Astrocyte (in vitro differentiated cells and primary cell): ENCODE data around the gene CYP2R1. TPM values are rescaled to one million over a fixed set of nuclear protein-coding genes. Genes with fewer than 3 reads are reported as not detected.

Experiments
- DNase-seq: peaks from one replicate; pipeline ENCODE4 v3.0.0-alpha.2; 2010; ENCODE audit warnings: low read depth
- FAIRE-seq: peaks from 2 replicates; lab custom pipeline; 2011; peaks lifted over from hg19 to GRCh38; lab: Jason Lieb, UNC
- H2AFZ ChIP-seq: 2 replicates; pipeline ENCODE4 v1.6.0; 2012; ENCODE audit warnings: low read depth, low read length, inconsistent platforms
- H3K27ac ChIP-seq: 2 replicates; pipeline ENCODE4 v1.5.1; 2011; ENCODE audit warnings: low read depth, low read length, inconsistent platforms
- H3K27me3 ChIP-seq: 2 replicates; pipeline ENCODE4 v1.6.0; 2011; ENCODE audit warnings: low read length, inconsistent platforms; ENCODE audit not compliant: insufficient read depth
- H3K36me3 ChIP-seq: 2 replicates; pipeline ENCODE4 v1.5.1; 2011; ENCODE audit warnings: low read length, inconsistent platforms; ENCODE audit not compliant: insufficient read depth
- H3K4me1 ChIP-seq: 2 replicates; pipeline ENCODE4 v1.5.1; 2011; ENCODE audit warnings: low read length, inconsistent platforms; ENCODE audit not compliant: insufficient read depth
- H3K4me2 ChIP-seq: 2 replicates; pipeline ENCODE4 v1.6.0; 2012; ENCODE audit warnings: low read length, inconsistent platforms
- H3K4me3 ChIP-seq: 2 replicates; pipeline ENCODE4 v1.5.1; 2011; ENCODE audit warnings: low read depth, mild to moderate bottlenecking, low read length, inconsistent platforms; ENCODE audit not compliant: insufficient read depth
- H3K79me2 ChIP-seq: 2 replicates; pipeline ENCODE4 v1.6.0; 2012; ENCODE audit warnings: mild to moderate bottlenecking, low read length, inconsistent platforms; ENCODE audit not compliant: insufficient read depth
- H3K9ac ChIP-seq: 2 replicates; pipeline ENCODE4 v1.6.0; 2012; ENCODE audit warnings: mild to moderate bottlenecking, low read length, inconsistent platforms
- H3K9me3 ChIP-seq: 2 replicates; pipeline ENCODE4 v1.5.1; 2012; ENCODE audit warnings: low read depth, mild to moderate bottlenecking, low read length, inconsistent platforms; ENCODE audit not compliant: insufficient read depth
- H4K20me1 ChIP-seq: 2 replicates; pipeline ENCODE4 v1.6.0; 2012; ENCODE audit warnings: low read length, inconsistent platforms; ENCODE audit not compliant: insufficient read depth
- H3K27ac Mint-ChIP-seq: one replicate; pipeline ENCODE4 v1.8.0; 2021; ENCODE audit warnings: mild to moderate bottlenecking, mixed read lengths; ENCODE audit not compliant: unreplicated experiment
- H3K27me3 Mint-ChIP-seq: one replicate; pipeline ENCODE4 v1.8.0; 2021; ENCODE audit warnings: low read depth, mixed read lengths; ENCODE audit not compliant: unreplicated experiment
- H3K36me3 Mint-ChIP-seq: one replicate; pipeline ENCODE4 v1.8.0; 2021; ENCODE audit warnings: low read depth, mixed read lengths; ENCODE audit not compliant: unreplicated experiment
- H3K4me1 Mint-ChIP-seq: one replicate; pipeline ENCODE4 v1.8.0; 2021; ENCODE audit warnings: low read depth, mixed read lengths; ENCODE audit not compliant: unreplicated experiment
- H3K4me3 Mint-ChIP-seq: one replicate; pipeline ENCODE4 v1.8.0; 2021; ENCODE audit warnings: mild to moderate bottlenecking, moderate library complexity, mixed read lengths; ENCODE audit not compliant: unreplicated experiment
- H3K9me3 Mint-ChIP-seq: one replicate; pipeline ENCODE4 v1.8.0; 2021; ENCODE audit warnings: mild to moderate bottlenecking, mixed read lengths; ENCODE audit not compliant: unreplicated experiment
- EZH2 ChIP-seq: IDR thresholded peaks from 2 replicates; pipeline ENCODE4 v1.6.1; 2012; ENCODE audit warnings: mild to moderate bottlenecking, low read length, inconsistent platforms; ENCODE audit not compliant: insufficient read depth
- total RNA-seq: library from RNA; stranded (reverse); gene quantifications from 2 replicates; pipeline ENCODE4 v1.2.1, GENCODE V29; 2021
- TF ChIP-seq, protein P1 (sequence below): IDR thresholded peaks from 2 replicates; pipeline ENCODE4 v1.5.1; 2011; ENCODE audit warnings: low read depth, mild to moderate bottlenecking, inconsistent platforms, low read length, moderate library complexity; ENCODE audit not compliant: insufficient read depth

CYP2R1 gene
- total RNA-seq, 1 donor from 2014 or later = 9.9 TPM

DNA sequence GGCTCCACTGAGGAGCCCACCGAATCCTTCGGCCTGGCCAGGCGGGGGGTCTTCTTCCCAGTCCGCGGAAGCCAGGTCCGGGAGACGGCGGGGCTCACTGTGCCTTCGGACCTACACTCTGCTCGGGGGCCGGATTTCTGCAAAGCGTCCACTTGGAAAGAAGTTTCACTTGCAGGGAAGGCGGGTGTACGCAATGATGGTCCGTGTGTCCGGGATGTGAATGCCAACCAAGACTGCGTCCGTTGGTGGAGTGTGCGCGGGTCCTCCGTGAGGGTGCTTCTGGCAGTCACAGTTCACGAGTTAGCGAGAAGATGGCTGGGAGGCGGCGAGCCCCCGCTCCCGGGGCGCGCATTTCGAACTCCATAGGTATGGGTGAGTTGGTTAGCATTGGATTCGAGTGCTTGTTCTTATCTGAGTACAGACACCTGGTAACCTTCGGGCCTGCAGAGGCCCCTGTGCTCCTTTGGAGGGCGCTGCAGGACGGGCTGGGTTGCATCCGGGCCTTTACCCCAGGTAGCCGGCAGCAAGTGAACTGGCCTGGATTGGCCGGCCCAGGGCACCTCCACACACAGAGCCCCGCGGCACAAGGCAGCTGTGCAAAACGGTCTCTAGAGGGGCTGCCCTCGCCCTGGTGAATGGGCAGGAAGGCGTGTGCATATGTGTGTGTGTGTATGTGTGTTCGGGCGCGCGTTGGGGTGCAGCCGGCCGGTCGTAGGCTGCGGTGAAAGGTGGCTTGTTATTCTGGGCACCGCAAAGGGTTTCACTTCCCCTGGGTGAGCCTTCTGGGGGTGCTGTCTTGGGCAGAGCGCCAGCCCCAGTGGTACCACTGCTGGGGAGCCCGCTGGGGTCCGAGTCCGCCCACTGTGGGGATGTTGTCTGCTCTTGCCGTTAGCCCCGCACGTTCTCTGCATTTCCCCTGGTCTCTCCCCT is 13.3 kb upstream of the CYP2R1 start:
- Histone ChIP-seq H3K9me3 (no peaks in the 10 kb centered on the region), H3K4me2 (peak overlapping the region; percentile 98), H2AFZ (peak overlapping the region; percentile 99), H3K27ac (no peak overlapping the region), H3K79me2 (no peaks in the 10 kb centered on the region), H3K4me3 (peak overlapping the region; percentile 69), H4K20me1 (no peaks in the 10 kb centered on the region), H3K36me3 (no peaks in the 10 kb centered on the region), H3K27me3 (no peaks in the 10 kb centered on the region), H3K4me1 (peaks cover 4% of the 10 kb centered on the region), H3K9ac (peak overlapping the region; percentile 70)
- no peaks in the 10 kb centered on the region for H3K9me3 Mint-ChIP-seq
- FAIRE-seq (no peak), DNase-seq (peak; percentile 15)
- H3K4me3 Mint-ChIP-seq = peak overlapping the region; percentile 78
- peaks cover 8% of the 10 kb centered on the region for H3K4me1 Mint-ChIP-seq
- H3K36me3 Mint-ChIP-seq = no peaks in the 10 kb centered on the region
- peak; percentile 43 for TF ChIP-seq EZH2
- TF ChIP-seq, protein P1, sequence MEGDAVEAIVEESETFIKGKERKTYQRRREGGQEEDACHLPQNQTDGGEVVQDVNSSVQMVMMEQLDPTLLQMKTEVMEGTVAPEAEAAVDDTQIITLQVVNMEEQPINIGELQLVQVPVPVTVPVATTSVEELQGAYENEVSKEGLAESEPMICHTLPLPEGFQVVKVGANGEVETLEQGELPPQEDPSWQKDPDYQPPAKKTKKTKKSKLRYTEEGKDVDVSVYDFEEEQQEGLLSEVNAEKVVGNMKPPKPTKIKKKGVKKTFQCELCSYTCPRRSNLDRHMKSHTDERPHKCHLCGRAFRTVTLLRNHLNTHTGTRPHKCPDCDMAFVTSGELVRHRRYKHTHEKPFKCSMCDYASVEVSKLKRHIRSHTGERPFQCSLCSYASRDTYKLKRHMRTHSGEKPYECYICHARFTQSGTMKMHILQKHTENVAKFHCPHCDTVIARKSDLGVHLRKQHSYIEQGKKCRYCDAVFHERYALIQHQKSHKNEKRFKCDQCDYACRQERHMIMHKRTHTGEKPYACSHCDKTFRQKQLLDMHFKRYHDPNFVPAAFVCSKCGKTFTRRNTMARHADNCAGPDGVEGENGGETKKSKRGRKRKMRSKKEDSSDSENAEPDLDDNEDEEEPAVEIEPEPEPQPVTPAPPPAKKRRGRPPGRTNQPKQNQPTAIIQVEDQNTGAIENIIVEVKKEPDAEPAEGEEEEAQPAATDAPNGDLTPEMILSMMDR = no peak
- no peak overlapping the region for H3K27ac Mint-ChIP-seq
- peaks cover 20% of the 10 kb centered on the region for H3K27me3 Mint-ChIP-seq

DNA sequence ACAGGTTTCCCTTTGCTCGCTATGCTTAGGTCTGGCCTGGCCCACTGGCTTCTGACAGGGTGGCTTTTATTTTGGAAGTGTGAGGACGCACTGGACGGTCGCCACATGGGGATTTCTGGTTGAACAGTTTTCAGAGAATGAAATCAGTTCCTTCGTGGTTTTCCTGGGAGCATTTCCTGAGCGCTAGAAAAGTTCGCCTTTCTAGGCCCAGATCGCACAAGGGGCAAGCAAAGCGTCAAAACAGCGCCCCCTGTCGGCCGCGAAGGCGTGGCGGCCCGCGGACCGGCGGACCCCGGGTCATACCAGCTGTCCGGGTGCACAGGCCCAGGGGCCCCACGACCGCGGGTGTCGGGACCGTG is 12.7 kb upstream of the CYP2R1 start:
- H3K36me3 Mint-ChIP-seq = no peaks in the 10 kb centered on the region
- H3K27ac ChIP-seq = no peak overlapping the region
- peak overlapping the region; percentile 83 for H3K27ac Mint-ChIP-seq
- peak overlapping the region; percentile 70 for H3K9ac ChIP-seq
- peak overlapping the region; percentile 98 for H3K4me2 ChIP-seq
- H3K4me3 ChIP-seq = peak overlapping the region; percentile 69
- H3K36me3 ChIP-seq = no peaks in the 10 kb centered on the region
- TF ChIP-seq, protein P1 = peak; percentile 70
- TF ChIP-seq EZH2 = no peak
- no peaks in the 10 kb centered on the region for H3K79me2 ChIP-seq
- H3K9me3 Mint-ChIP-seq = no peaks in the 10 kb centered on the region
- peak overlapping the region; percentile 75 for H3K4me3 Mint-ChIP-seq
- no peaks in the 10 kb centered on the region for H4K20me1 ChIP-seq
- H3K9me3 ChIP-seq = no peaks in the 10 kb centered on the region
- peaks cover 8% of the 10 kb centered on the region for H3K4me1 Mint-ChIP-seq
- H3K27me3 ChIP-seq = no peaks in the 10 kb centered on the region
- H3K27me3 Mint-ChIP-seq = peaks cover 20% of the 10 kb centered on the region
- H2AFZ ChIP-seq = peak overlapping the region; percentile 99
- peak; percentile 26 for DNase-seq
- FAIRE-seq = no peak
- H3K4me1 ChIP-seq = peaks cover 4% of the 10 kb centered on the region
